ENCODE results near the gene CERT1.

DNA sequence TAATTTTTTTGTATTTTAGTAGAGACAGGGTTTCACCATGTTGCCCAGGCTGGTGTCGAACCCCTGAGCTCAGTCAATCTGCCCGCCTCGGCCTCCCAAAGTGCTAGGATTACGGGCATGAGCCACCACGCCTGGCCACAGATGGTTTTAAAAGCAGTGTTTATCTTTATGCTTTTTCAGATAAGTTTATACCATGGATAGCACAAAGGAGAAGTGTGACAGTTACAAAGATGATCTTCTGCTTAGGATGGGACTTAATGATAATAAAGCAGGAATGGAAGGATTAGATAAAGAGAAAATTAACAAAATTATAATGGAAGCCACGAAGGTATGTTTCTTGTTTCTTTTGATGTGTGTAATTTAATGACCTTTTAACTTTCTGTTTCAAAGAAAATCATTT, 35.4 kb upstream of the CERT1 start:
- TF ChIP-seq EP300 (IDR thresholded peaks at IDR 0.05; ENCODE audit: borderline replicate concordance in 1 of 2, low read depth in 1 of 2, low read length in 1 of 2) = no peak
- TF ChIP-seq POLR2AphosphoS5 (IDR thresholded peaks at IDR 0.05; ENCODE audit: low read depth, low read length) = no peak
- no peak for TF ChIP-seq YY1 (IDR thresholded peaks at IDR 0.05; ENCODE audit: low read depth)
- TF ChIP-seq, protein P1, sequence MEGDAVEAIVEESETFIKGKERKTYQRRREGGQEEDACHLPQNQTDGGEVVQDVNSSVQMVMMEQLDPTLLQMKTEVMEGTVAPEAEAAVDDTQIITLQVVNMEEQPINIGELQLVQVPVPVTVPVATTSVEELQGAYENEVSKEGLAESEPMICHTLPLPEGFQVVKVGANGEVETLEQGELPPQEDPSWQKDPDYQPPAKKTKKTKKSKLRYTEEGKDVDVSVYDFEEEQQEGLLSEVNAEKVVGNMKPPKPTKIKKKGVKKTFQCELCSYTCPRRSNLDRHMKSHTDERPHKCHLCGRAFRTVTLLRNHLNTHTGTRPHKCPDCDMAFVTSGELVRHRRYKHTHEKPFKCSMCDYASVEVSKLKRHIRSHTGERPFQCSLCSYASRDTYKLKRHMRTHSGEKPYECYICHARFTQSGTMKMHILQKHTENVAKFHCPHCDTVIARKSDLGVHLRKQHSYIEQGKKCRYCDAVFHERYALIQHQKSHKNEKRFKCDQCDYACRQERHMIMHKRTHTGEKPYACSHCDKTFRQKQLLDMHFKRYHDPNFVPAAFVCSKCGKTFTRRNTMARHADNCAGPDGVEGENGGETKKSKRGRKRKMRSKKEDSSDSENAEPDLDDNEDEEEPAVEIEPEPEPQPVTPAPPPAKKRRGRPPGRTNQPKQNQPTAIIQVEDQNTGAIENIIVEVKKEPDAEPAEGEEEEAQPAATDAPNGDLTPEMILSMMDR (IDR thresholded peaks at IDR 0.05) = no peak
- no peak for TF ChIP-seq SMC3 (IDR thresholded peaks at IDR 0.05; ENCODE audit: low read depth, low read length)
- no peak for TF ChIP-seq TAF1 (IDR thresholded peaks at IDR 0.05; ENCODE audit: borderline replicate concordance, low read depth, low read length)
- TF ChIP-seq, protein P2, sequence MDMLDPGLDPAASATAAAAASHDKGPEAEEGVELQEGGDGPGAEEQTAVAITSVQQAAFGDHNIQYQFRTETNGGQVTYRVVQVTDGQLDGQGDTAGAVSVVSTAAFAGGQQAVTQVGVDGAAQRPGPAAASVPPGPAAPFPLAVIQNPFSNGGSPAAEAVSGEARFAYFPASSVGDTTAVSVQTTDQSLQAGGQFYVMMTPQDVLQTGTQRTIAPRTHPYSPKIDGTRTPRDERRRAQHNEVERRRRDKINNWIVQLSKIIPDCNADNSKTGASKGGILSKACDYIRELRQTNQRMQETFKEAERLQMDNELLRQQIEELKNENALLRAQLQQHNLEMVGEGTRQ (IDR thresholded peaks at IDR 0.05; ENCODE audit: borderline replicate concordance, low read depth, low read length) = no peak
- TF ChIP-seq SIN3A (IDR thresholded peaks at IDR 0.05; ENCODE audit: borderline replicate concordance, low read depth, low read length) = no peak
- TF ChIP-seq, protein P3, sequence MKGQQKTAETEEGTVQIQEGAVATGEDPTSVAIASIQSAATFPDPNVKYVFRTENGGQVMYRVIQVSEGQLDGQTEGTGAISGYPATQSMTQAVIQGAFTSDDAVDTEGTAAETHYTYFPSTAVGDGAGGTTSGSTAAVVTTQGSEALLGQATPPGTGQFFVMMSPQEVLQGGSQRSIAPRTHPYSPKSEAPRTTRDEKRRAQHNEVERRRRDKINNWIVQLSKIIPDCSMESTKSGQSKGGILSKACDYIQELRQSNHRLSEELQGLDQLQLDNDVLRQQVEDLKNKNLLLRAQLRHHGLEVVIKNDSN (IDR thresholded peaks at IDR 0.05; ENCODE audit: borderline replicate concordance, low read depth) = no peak
- TF ChIP-seq, protein P4, sequence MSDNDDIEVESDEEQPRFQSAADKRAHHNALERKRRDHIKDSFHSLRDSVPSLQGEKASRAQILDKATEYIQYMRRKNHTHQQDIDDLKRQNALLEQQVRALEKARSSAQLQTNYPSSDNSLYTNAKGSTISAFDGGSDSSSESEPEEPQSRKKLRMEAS (IDR thresholded peaks at IDR 0.05; ENCODE audit: low read depth) = no peak
- TF ChIP-seq TEAD4 (IDR thresholded peaks at IDR 0.05; ENCODE audit: borderline replicate concordance, insufficient read depth) = no peak

All from SK-N-SH (cell line).